HG03354 (cell line): ENCODE measurements around the gene CTBP1.

Experiments used
- ATAC-seq: cut with Tn5 transposase; IDR thresholded peaks from one replicate; pipeline ENCODE4 v1.9.1; 2021; ENCODE audit warnings: mild to moderate bottlenecking; ENCODE audit not compliant: unreplicated experiment, poor library complexity, severe bottlenecking

Gene CTBP1

GRCh38 chr4:1285790-1286553 lies 37.0 kb upstream of the CTBP1 start:
- no peak for ATAC-seq

DNA sequence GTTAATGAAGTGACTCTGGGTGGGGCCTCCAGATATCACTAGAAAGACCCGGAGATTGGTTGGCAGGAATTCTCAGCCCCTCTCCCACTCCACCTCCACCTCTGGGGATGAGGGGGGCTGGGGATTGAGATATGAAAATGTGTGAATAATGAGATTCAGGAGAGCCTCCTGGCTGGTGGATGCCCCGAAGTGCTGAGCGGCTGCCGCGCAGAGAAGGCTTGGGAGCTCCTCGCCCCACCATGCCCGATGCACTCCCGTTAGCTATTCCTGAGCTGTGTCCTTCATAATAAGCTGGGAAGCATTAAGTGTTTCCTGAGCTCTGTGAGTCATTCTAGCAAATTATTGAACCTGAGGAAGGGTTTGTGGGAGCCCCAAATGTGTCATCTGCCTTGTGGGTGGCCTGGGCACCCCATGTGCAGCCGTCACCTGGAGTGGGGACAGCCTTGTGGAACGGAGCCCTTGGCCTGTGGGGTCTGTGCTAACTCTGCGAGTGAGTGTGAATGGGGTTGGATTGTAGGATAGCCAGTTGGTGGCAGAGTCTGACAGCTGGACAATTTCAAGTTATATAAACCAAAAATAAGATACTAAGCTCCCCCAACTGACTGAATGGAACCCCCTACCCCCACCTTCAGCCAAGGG lies 36.3 kb upstream of the CTBP1 start:
- no peak for ATAC-seq

- no peak for ATAC-seq
Observed at GRCh38 chr4:1283711-1284110, 34.8 kb upstream of the CTBP1 start.

- no peak for ATAC-seq
Observed at GRCh38 chr4:1279253-1279652, 30.3 kb upstream of the CTBP1 start.

DNA sequence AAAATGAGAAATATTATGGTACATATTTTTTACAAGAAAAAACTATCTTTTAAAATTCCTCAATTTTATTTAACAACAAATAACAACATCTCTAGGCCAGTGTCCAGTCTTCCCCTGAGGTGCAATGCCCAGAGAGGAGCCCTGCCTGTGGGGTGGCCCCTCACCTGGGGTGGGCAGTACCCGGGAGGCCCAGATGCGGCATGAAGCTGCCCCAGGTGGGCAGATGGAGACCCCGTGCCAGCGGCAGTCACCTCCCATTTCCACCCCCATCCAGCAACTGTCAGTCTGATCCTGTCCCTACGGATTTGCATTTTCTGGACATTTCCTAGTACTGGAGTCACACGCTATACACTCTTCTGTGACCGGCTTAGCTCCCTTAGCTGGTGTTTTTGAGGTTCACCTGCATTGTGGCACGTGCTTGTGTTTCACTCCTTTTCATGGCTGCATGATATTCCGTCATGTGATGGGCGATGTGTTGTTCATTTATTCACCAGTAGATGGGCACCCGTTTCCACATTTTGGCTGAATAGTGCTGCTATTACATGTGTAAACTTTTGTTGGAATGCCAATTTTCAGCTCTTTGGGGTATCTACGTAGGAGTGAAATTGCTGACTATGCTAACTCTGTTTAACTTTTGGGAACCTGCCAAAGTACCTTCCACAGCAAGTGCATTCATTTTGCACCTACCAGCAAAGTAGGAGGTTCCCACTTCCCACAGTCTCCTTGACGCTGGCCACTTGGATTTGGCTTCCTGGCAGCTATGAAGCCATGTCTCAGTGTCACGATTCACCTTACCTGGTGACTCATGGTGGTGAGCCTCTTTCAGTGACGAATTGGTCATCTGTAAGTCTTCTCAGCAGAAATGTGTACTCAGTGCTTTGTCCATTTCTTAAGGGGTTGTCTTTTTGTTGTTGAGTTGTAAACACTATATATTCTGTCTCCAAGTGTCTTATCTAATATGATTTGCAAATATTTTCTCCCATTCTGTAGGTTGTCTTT lies 29.0 kb upstream of the CTBP1 start:
- no peak for ATAC-seq

GRCh38 chr4:1276984-1277383 lies 28.1 kb upstream of the CTBP1 start:
- ATAC-seq, result no peak

DNA sequence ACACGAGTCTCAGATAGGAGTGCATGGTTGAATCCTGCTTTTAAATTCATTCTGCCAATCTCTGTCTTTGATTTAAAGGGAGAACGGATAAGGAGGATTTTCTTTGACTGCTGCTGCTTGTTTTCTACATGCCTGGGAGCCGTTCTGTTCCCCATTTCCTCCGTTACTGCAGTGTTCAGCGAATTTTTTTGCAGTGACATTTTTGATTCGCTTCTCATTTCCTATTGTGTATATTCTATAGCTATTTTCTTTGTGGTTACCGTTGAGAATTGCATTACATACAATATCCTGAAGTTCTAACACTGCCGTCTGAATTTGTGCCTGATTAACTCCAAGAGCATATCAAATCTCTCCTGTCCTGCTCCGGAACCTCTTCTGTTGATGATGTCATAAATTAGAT lies 25.9 kb upstream of the CTBP1 start:
- ATAC-seq, result no peak

DNA sequence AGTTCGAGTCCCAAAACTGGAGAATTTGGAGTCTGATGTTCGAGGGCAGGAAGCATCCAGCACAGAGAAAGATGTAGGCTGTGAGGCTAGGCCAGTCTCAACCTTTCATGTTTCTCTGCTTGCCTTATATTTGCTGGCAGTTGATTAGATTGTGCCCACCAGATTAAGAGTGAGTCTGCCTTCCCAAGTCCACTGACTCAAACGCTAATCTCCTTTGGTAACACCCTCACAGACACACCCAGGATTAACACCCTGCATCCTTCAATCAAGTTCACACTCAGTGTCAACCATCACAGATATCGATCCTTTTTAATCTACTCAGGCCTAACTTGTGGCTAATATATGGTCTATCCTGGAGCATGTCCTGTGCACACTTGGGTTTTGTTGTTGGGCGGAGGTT lies 22.8 kb upstream of the CTBP1 start:
- no peak for ATAC-seq

GRCh38 chr4:1269209-1269608 lies 20.3 kb upstream of the CTBP1 start:
- no peak for ATAC-seq

DNA sequence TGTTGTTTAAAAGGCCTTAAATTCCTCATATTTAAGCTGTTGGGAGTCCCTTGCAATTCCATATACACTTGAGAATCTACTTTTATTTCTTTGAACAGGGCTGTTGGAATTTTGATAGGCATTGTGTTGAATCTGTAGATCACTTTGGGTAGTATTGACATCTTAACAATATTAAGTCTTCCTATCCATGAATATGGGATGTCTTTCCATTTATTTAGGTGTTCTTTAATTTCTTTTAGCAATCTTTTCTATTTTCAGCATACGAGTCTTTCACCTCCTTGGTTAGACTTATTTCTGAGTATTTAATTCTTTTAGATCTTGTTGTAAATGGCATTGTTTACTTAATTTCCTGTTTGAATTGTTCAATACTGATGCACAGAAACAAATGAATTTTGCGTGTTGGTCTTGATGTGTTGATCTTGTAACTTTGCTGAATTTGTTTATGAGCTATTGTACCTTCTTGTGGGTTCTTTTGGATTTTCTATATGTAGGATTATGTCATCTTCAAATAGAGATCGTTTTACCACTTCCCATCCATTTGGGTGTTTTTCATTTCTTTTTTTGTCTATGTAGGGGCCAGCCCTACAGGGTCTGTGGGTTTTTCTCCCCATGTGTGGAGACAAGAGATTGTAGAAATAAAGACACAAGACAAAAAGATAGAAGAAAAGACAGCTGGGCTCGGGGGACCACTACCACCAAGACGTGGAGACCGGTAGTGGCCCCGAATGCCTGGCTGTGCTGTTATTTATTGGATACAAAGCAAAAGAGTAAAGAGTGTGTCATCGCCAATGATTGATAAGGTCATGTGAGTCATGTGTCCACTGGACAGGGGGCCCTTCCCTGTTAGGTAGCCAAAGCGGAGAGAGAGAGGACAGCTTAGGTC lies 18.2 kb upstream of the CTBP1 start:
- ATAC-seq, result no peak

DNA sequence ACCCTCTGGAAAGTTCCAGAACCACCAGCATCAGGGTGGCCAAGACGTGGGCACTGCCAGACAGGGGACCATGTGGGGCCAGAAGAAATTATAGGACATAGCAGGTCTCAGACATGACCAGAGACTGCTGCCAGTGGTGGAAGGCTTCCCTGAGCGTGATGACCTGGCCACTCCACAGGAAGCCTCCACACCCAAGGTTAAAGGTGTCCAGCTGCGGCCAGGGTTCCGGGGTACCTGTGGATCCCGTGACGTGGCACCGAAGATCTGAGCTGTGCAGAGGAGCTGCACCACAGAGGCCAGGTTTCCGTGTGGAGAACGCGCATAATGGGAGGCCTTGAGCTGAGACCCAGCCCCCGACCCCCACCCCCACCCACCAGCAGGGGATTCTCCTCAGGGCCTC lies 16.4 kb upstream of the CTBP1 start:
- ATAC-seq, result no peak

DNA sequence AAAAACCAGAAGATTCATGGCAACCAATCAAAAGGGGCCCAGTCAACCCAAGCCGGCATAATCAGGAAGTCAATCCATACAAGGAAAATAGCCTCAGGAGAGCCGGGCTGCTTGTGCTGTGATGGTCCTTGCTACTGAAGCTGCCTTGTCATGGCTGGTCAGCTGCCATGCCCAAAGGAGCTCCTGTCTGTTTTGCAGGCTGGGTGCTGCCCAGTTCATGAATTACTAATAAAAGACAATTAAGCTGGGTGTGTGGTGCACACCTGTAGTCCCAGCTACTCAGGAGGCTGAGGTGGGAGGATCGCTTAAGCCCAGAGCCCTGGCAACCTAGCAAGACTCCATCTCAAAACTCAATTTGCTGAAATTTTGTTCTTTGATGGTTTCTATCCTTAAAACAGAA lies 16.0 kb upstream of the CTBP1 start:
- no peak for ATAC-seq

- no peak for ATAC-seq
Observed at GRCh38 chr4:1261107-1261928, 12.4 kb upstream of the CTBP1 start.

DNA sequence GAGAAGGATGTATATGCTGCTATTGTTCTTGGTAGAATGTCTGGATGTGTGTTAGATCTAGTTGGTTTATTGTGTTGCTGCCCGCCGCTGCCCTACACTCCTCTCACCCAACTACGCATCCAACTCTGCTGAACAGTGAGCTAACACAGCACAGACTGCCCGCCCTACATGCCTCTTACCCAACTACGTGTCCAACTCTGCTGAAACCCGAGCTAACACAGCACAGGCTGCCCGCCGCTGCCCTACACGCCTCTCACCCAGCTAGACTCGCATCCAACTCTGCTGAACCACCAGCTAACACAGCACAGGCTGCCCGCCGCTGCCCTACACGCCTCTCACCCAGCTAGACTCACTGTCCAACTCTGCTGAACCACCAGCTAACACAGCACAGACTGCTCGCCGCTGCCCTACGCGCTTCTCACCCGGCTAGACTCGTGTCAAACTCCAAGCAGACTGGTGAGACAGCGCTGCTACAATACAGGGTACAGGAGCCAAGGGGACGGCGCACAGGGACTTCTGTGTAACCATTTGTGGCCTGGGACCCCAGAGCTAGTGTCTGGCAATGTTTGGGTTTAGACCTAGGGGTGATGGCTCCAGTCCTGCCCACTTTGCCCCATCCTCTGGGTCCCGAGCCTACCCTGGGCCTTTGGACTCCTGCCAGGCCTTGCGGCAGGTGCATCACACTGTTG lies 11.6 kb upstream of the CTBP1 start:
- ATAC-seq, result no peak

- no peak for ATAC-seq
Observed at GRCh38 chr4:1259966-1260365, 11.0 kb upstream of the CTBP1 start.

- ATAC-seq, result no peak
Observed at GRCh38 chr4:1258457-1258856, 9.5 kb upstream of the CTBP1 start.

GRCh38 chr4:1255699-1256098 lies 6.8 kb upstream of the CTBP1 start:
- no peak for ATAC-seq

GRCh38 chr4:1255151-1255550 lies 6.2 kb upstream of the CTBP1 start:
- ATAC-seq, result no peak
